GM18868 (cell line): ENCODE data around the gene BMP8A.

Experiments
- ATAC-seq: cut with Tn5 transposase; IDR thresholded peaks from one replicate; pipeline ENCODE4 v1.9.1; 2021; ENCODE audit warnings: mild to moderate bottlenecking, moderate library complexity; ENCODE audit not compliant: unreplicated experiment

Gene BMP8A

DNA sequence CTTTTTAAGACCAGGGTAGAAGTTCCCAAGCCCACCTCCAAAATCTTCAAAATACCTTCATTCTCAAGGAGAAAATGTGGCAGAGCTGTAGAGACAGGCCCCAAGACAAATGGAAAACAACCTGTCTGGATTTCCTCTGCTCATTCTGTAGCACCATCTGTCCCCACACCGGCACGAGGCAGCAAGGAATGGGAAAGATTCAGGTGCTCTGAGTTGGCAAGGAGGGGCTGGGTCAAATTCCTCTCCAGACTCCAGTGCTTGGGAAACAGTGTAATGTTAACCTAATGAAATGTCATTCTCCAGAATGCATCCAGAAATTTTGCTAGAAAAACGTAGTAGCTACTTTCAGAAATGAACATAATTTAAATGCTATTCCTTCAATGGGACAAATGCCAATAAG, 75.9 kb downstream of the BMP8A start:
- no peak for ATAC-seq

GRCh38 chr1:39568208-39568607, 76.8 kb downstream of the BMP8A start:
- no peak for ATAC-seq

DNA sequence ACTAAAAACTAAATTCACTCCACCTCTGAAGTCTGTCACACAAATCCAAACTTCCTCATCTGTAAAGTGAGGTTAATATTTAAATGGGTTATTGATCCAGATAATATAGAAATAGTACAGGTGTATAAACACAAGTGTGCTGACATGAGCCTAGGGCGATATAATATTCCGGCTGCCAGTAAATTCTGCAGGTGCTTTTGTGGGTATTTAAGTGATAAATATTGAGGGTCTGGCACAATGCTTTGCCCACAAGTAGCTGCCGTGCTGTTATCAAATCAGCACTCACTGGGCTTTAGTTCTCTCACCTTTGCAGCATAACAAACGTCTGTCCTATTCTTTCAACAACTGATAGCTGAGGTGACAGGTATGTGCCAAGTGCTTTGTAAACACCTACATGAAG, 77.6 kb downstream of the BMP8A start:
- no peak for ATAC-seq

GRCh38 chr1:39570477-39571177, 79.2 kb downstream of the BMP8A start:
- ATAC-seq: no peak

- no peak for ATAC-seq
Measured at GRCh38 chr1:39571178-39571483, 79.7 kb downstream of the BMP8A start.

DNA sequence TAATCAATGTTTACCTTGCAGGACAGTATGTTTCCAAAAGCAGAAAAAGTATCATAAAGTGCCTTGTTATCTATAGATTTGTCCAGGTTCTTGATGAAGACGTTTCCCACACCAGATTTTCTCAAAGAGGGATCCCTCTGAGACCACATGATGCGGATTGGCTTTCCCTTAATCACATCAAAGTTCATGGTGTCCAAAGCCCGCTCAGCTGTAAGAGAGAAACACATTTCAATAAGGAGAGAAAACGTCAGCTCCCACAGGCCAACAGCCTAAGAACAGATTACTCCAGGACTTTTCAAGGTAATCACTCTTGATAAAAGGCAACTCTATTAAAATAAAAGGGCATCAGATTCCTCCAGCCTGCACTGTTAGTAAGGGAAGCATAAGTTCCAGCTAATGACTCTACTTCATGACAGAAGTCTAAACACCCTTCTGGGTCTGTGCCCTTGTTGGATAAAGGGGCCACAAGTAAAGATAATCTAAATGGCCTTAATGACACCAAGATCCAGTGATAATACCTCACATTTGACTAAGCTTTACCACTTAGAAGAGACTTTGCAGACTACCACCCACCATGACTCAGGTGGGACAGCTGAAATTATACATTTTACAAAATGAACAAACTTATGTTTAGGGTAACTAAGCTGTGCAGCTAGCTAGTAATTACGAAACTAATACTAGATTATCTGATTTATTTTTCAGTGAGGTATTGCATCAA, 81.1 kb downstream of the BMP8A start:
- ATAC-seq: no peak

DNA sequence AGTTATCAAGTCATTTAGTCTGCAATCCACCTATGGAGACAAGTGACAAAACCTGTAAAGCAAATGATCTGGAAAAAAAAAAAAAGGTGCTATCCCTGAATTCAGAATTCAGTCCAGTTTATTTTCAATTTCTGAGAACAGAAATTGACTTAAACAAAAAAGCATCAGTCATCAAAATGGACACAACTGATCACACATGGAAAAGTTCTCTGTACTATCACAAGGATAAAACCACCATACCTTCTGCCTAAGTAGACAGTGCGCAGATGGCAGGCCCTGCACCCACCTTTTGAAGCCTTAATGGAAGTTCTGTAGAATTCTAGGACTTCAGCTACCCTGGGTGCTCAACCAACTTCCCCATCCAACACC, 81.6 kb downstream of the BMP8A start:
- no peak for ATAC-seq

- ATAC-seq: no peak
Measured at GRCh38 chr1:39573736-39574624, 82.5 kb downstream of the BMP8A start.

DNA sequence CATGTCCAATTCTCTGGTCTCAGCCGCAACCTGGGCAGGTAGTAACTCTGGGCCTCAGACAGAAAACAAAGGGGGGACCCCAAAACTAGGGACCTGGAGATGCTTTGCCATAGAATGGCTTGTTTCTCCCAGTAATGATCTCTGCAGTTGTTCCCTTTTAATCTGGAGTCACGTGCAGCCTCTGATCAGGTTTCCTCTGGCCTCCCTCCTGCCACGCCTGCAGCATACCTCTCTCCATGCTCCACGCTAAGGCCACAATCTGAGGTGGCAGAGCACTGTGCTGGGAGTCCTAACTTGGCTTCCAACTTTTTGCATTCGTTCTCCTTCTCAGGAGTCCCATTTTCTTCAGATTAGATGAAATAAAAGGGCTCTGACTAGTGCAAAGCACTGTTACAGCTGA, 83.2 kb downstream of the BMP8A start:
- no peak for ATAC-seq
